K562 (cell line): Measurements from ENCODE around the gene ANKS4B. TPM values are rescaled to one million over a fixed set of nuclear protein-coding genes. Genes with fewer than 3 reads are reported as not detected.

ENCODE experiments used
- CEBPB ChIP-seq: fragments of 450-650 bp; IDR thresholded peaks from 2 replicates; pipeline ENCODE4 v1.6.1; 2016; ENCODE audit warnings: missing genetic modification characterization, missing compliant biosample characterization
- CEBPG ChIP-seq, 3 experiments: fragments of 200-800 bp in 1 of 3; sonication (Bioruptor generic) in 1 of 3; sonication (generic) in 1 of 3; formaldehyde crosslinking in 1 of 3; IDR thresholded peaks in 2 of 3; conservative IDR thresholded peaks in 1 of 3; 2 replicates each; pipeline versions ENCODE4 v1.6.1 to v1.8.0; 2016 to 2022; ENCODE audit warnings: missing compliant biosample characterization in 2 of 3, missing genetic modification characterization in 2 of 3, mild to moderate bottlenecking in 1 of 3, missing genetic modification reagents in 1 of 3
- CTBP1 ChIP-seq: fragments of 450-650 bp; IDR thresholded peaks from 2 replicates; pipeline ENCODE4 v1.6.1; 2016; ENCODE audit warnings: borderline replicate concordance
- HDAC2 ChIP-seq: fragments of 450-650 bp; IDR thresholded peaks from 2 replicates; pipeline ENCODE4 v1.6.1; 2016; ENCODE audit warnings: mild to moderate bottlenecking
- MEIS2 ChIP-seq: fragments of 450-650 bp; IDR thresholded peaks from 2 replicates; pipeline ENCODE4 v1.6.1; 2014; ENCODE audit warnings: mild to moderate bottlenecking; ENCODE audit not compliant: partially characterized antibody
- POLR3G ChIP-seq: IDR thresholded peaks from 2 replicates; pipeline ENCODE4 v1.6.1; 2011; ENCODE audit not compliant: insufficient read length, insufficient replicate concordance; ENCODE audit errors: extremely low read depth
- RNF2 ChIP-seq: sonication (generic); IDR thresholded peaks from 2 replicates; pipeline ENCODE4 v1.6.1; 2016
- ZNF644 ChIP-seq: fragments of 200-800 bp; sonication (Bioruptor generic); IDR thresholded peaks from 2 replicates; pipeline ENCODE4 v1.6.1; 2016; ENCODE audit warnings: low read depth, missing genetic modification characterization, missing compliant biosample characterization
- polyA plus RNA-seq, 8 experiments: library from polyadenylated mRNA; depleted of rRNA in 4 of 8; stranded (reverse) in 5 of 8; unstranded in 3 of 8; fragments of >200 nt; fragmentation: Nextera tagmentation in 2 of 8; fragmentation: Illumina TruSeq in 1 of 8; extraction: Ambion mirVana in 2 of 8; extraction: Trizol in 1 of 8; gene quantifications; 2 replicates each; pipeline versions ENCODE4 v1.2.1 to v1.2.3, GENCODE V29; 2011 to 2014; ENCODE audit warnings: inconsistent platforms in 1 of 8, missing spikeins in 1 of 8
- total RNA-seq, 7 experiments: library from RNA; depleted of rRNA in 6 of 7; stranded (reverse); fragments of >200 nt in 6 of 7; fragmentation: Illumina TruSeq in 2 of 7; extraction: Trizol in 2 of 7; gene quantifications; 2 replicates each; pipeline versions ENCODE4 v1.2.1 to v1.2.3, GENCODE V29; 2011 to 2021; ENCODE audit warnings: low replicate concordance in 1 of 7
- TF ChIP-seq, protein P1 (sequence below), 2 experiments: IDR thresholded peaks in 1 of 2; conservative IDR thresholded peaks in 1 of 2; 2 replicates each; pipeline ENCODE4 v1.6.1; 2016; ENCODE audit warnings: low read depth in 2 of 2, mild to moderate bottlenecking in 1 of 2, missing compliant biosample characterization in 1 of 2, missing genetic modification characterization in 1 of 2, moderate library complexity in 1 of 2
- TF ChIP-seq, protein P2 (sequence below): fragments of 450-650 bp; IDR thresholded peaks from 2 replicates; pipeline ENCODE4 v1.6.1; 2018; ENCODE audit not compliant: partially characterized antibody

Gene ANKS4B
- total and polyA plus RNA-seq, 9 of the 15 experiments (the other 6 are each of a cell fraction or from before 2014, with no cell fraction given): not detected

- TF ChIP-seq ZNF644 (tag) (0 out of 2 replicates have a peak, but pooled peaks have one; percentile 25), CEBPB (peak; percentile 58), HDAC2 (no peak), MEIS2 (peak; percentile 85), POLR3G (no peak), RNF2 (peak; percentile 29; the same call in 1 of the 2 replicates), CTBP1 (peak; percentile 50; the same call in 1 of the 2 replicates), CEBPG (CRISPR knock-in tag; IDR thresholded peaks at IDR 0.05) (no peak), CEBPG (tag; conservative IDR thresholded peaks at IDR 0.05 in 1 of 2, IDR thresholded peaks at IDR 0.05 in 1 of 2) (peak; percentile 72 to 83; a peak in 3 of 4 replicates)
- TF ChIP-seq, protein P1, sequence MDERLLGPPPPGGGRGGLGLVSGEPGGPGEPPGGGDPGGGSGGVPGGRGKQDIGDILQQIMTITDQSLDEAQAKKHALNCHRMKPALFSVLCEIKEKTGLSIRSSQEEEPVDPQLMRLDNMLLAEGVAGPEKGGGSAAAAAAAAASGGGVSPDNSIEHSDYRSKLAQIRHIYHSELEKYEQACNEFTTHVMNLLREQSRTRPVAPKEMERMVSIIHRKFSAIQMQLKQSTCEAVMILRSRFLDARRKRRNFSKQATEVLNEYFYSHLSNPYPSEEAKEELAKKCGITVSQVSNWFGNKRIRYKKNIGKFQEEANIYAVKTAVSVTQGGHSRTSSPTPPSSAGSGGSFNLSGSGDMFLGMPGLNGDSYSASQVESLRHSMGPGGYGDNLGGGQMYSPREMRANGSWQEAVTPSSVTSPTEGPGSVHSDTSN (CRISPR knock-in tag; IDR thresholded peaks at IDR 0.05; ENCODE audit: low read depth): no peak
- TF ChIP-seq, protein P1 (tag; conservative IDR thresholded peaks at IDR 0.05; ENCODE audit: low read depth): peak; percentile 78
- TF ChIP-seq, protein P2, sequence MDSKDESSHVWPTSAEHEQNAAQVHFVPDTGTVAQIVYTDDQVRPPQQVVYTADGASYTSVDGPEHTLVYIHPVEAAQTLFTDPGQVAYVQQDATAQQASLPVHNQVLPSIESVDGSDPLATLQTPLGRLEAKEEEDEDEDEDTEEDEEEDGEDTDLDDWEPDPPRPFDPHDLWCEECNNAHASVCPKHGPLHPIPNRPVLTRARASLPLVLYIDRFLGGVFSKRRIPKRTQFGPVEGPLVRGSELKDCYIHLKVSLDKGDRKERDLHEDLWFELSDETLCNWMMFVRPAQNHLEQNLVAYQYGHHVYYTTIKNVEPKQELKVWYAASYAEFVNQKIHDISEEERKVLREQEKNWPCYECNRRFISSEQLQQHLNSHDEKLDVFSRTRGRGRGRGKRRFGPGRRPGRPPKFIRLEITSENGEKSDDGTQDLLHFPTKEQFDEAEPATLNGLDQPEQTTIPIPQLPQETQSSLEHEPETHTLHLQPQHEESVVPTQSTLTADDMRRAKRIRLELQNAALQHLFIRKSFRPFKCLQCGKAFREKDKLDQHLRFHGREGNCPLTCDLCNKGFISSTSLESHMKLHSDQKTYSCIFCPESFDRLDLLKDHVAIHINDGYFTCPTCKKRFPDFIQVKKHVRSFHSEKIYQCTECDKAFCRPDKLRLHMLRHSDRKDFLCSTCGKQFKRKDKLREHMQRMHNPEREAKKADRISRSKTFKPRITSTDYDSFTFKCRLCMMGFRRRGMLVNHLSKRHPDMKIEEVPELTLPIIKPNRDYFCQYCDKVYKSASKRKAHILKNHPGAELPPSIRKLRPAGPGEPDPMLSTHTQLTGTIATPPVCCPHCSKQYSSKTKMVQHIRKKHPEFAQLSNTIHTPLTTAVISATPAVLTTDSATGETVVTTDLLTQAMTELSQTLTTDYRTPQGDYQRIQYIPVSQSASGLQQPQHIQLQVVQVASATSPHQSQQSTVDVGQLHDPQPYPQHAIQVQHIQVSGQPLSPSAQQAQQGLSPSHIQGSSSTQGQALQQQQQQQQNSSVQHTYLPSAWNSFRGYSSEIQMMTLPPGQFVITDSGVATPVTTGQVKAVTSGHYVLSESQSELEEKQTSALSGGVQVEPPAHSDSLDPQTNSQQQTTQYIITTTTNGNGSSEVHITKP: no peak
Measured at GRCh38 chr16:21203155-21203797, 30.2 kb upstream of the ANKS4B start (continued).
